ENCODE data around the gene MORC4. TPM values are rescaled to one million over a fixed set of nuclear protein-coding genes. Genes with fewer than 3 reads are reported as not detected.

The MORC4 gene
- total RNA-seq, 1 experiment from 2014 or later = 23.0 TPM

GRCh38 chrX:106963111-106963510, 36.9 kb downstream of the MORC4 start:
- intact Hi-C loops (cut with micrococcal nuclease) = no loop called here
- no TSS peak for BruUV-seq (replicated peaks)

GRCh38 chrX:106959901-106960300, 40.1 kb downstream of the MORC4 start:
- CTCF ChIA-PET = interaction anchor here (0.7 to 1.4 kb wide), 8 partner anchors 15 to 85 kb away, joined by 3 to 6 read pairs (median 4); no protein-coding TSS in a partner anchor
- Mint-ChIP-seq H3K27ac (ENCODE audit: low read depth, unreplicated experiment) (no peak overlapping the region), H3K27me3 (ENCODE audit: insufficient read depth, unreplicated experiment) (peaks cover 56% of the 10 kb centered on the region), H3K4me1 (ENCODE audit: insufficient read depth, unreplicated experiment) (no peaks in the 10 kb centered on the region), H3K9me3 (ENCODE audit: unreplicated experiment) (no peaks in the 10 kb centered on the region), H3K4me3 (ENCODE audit: unreplicated experiment) (no peak overlapping the region), H3K36me3 (ENCODE audit: insufficient read depth, unreplicated experiment) (peaks cover 11% of the 10 kb centered on the region)
- TF ChIP-seq CTCF (IDR thresholded peaks at IDR 0.05; ENCODE audit: unreplicated experiment) = peak; percentile 23
- BruUV-seq (replicated peaks) = no TSS peak
- intact Hi-C loops (cut with micrococcal nuclease) = loop anchor here (2.0 kb wide), 1 partner anchor 65 kb away; no protein-coding TSS in a partner anchor
- peak; percentile 21 for DNase-seq (ENCODE audit: unreplicated experiment)
- POLR2A ChIA-PET = interaction anchor here (0.6 kb wide), 1 partner anchor 582 kb away, joined by 3 read pairs; no protein-coding TSS in a partner anchor

More at GRCh38 chrX:106963111-106963510, 36.9 kb downstream of the MORC4 start:
- H3K36me3 Mint-ChIP-seq (ENCODE audit: insufficient read depth, unreplicated experiment) = peaks cover 11% of the 10 kb centered on the region
- no peaks in the 10 kb centered on the region for H3K4me1 Mint-ChIP-seq (ENCODE audit: insufficient read depth, unreplicated experiment)
- peaks cover 60% of the 10 kb centered on the region for H3K27me3 Mint-ChIP-seq (ENCODE audit: insufficient read depth, unreplicated experiment)
- POLR2A ChIA-PET = interaction anchor here (1.2 kb wide), 1 partner anchor 69 kb away, joined by 3 read pairs; no protein-coding TSS in a partner anchor
- TF ChIP-seq CTCF (IDR thresholded peaks at IDR 0.05; ENCODE audit: unreplicated experiment) = no peak
- H3K27ac Mint-ChIP-seq (ENCODE audit: low read depth, unreplicated experiment) = no peak overlapping the region
- no peak overlapping the region for H3K4me3 Mint-ChIP-seq (ENCODE audit: unreplicated experiment)
- no peak for DNase-seq (ENCODE audit: unreplicated experiment)
- peaks cover 9% of the 10 kb centered on the region for H3K9me3 Mint-ChIP-seq (ENCODE audit: unreplicated experiment)
- CTCF ChIA-PET = interaction anchor here (0.6 kb wide), 2 partner anchors 91 to 815 kb away, joined by 3 read pairs; no protein-coding TSS in a partner anchor

- Mint-ChIP-seq H3K4me3 (ENCODE audit: unreplicated experiment) (no peak overlapping the region), H3K27ac (ENCODE audit: low read depth, unreplicated experiment) (no peak overlapping the region), H3K9me3 (ENCODE audit: unreplicated experiment) (no peaks in the 10 kb centered on the region), H3K4me1 (ENCODE audit: insufficient read depth, unreplicated experiment) (no peaks in the 10 kb centered on the region), H3K27me3 (ENCODE audit: insufficient read depth, unreplicated experiment) (peaks cover 39% of the 10 kb centered on the region), H3K36me3 (ENCODE audit: insufficient read depth, unreplicated experiment) (peaks cover 11% of the 10 kb centered on the region)
- intact Hi-C loops (cut with micrococcal nuclease) = no loop called here
- no peak for DNase-seq (ENCODE audit: unreplicated experiment)
- no TSS peak for BruUV-seq (replicated peaks)
- POLR2A ChIA-PET = no interaction called here
- CTCF ChIA-PET = interaction anchor here (0.7 to 1.1 kb wide), 2 partner anchors 66 to 89 kb away, joined by 3 read pairs; no protein-coding TSS in a partner anchor
- TF ChIP-seq CTCF (IDR thresholded peaks at IDR 0.05; ENCODE audit: unreplicated experiment) = no peak
Observed at GRCh38 chrX:106957856-106958255, 42.2 kb downstream of the MORC4 start.

- ChIA-PET CTCF (interaction anchor here (8.1 kb wide), 1 partner anchor 59 kb away, joined by 67 read pairs; no protein-coding TSS in a partner anchor), POLR2A (no interaction called here)
- no peak for DNase-seq (ENCODE audit: unreplicated experiment)
- no peak overlapping the region for H3K27ac Mint-ChIP-seq (ENCODE audit: low read depth, unreplicated experiment)
- H3K9me3 Mint-ChIP-seq (ENCODE audit: unreplicated experiment) = no peaks in the 10 kb centered on the region
- no TSS peak for BruUV-seq (replicated peaks)
- H3K36me3 Mint-ChIP-seq (ENCODE audit: insufficient read depth, unreplicated experiment) = no peaks in the 10 kb centered on the region
- H3K27me3 Mint-ChIP-seq (ENCODE audit: insufficient read depth, unreplicated experiment) = peaks cover 41% of the 10 kb centered on the region
- intact Hi-C loops (cut with micrococcal nuclease) = no loop called here
- no peak overlapping the region for H3K4me3 Mint-ChIP-seq (ENCODE audit: unreplicated experiment)
- no peak for TF ChIP-seq CTCF (IDR thresholded peaks at IDR 0.05; ENCODE audit: unreplicated experiment)
- H3K4me1 Mint-ChIP-seq (ENCODE audit: insufficient read depth, unreplicated experiment) = no peaks in the 10 kb centered on the region
Observed at GRCh38 chrX:106955004-106955772, 44.8 kb downstream of the MORC4 start.

Measured in MCF 10A (cell line).